Thymus (tissue), 11 donors: ENCODE data around the gene SYMPK. TPM values are rescaled to one million over a fixed set of nuclear protein-coding genes. Genes with fewer than 3 reads are reported as not detected.
A peak's percentile ranks its signal among the peaks of the same experiment; 100 is the strongest.
"Not testable (repeated sequence)": the region's sequence is repeated elsewhere in the genome, so short reads cannot be mapped to it uniquely, and the experiment has no call there.

Source experiments
- DNase-seq, 9 donors: peaks; one replicate each; pipeline ENCODE4 v3.0.0-alpha.2; 2013; ENCODE audit warnings: low spot score in 9 of 9, low read depth in 6 of 9, missing footprints in 1 of 9
- H3K27ac ChIP-seq, 2 donors: one replicate each; pipeline ENCODE4 v1.5.1; 2013; ENCODE audit warnings: control low read depth in 1 of 2, low read depth in 1 of 2, low read length in 1 of 2, mild to moderate bottlenecking in 1 of 2, moderate library complexity in 1 of 2
- H3K27me3 ChIP-seq, 2 donors: one replicate each; pipeline ENCODE4 v1.5.1; 2013; ENCODE audit warnings: low read length in 1 of 2; ENCODE audit not compliant: control insufficient read depth in 2 of 2, insufficient read depth in 1 of 2
- H3K36me3 ChIP-seq, 2 donors: one replicate each; pipeline ENCODE4 v1.5.1; 2013; ENCODE audit warnings: low read length in 1 of 2, mild to moderate bottlenecking in 1 of 2, moderate library complexity in 1 of 2; ENCODE audit not compliant: control insufficient read depth in 2 of 2, insufficient read depth in 2 of 2
- H3K4me1 ChIP-seq, 2 donors: one replicate each; pipeline ENCODE4 v1.5.1; 2013; ENCODE audit warnings: low read length in 2 of 2; ENCODE audit not compliant: control insufficient read depth in 2 of 2, insufficient read depth in 2 of 2
- H3K4me3 ChIP-seq, 2 donors: one replicate each; pipeline ENCODE4 v1.5.1; 2013; ENCODE audit warnings: low read length in 2 of 2, control low read depth in 1 of 2, mild to moderate bottlenecking in 1 of 2
- H3K9me3 ChIP-seq, 2 donors: one replicate each; pipeline ENCODE4 v1.5.1; 2013; ENCODE audit warnings: low read length in 1 of 2, mild to moderate bottlenecking in 1 of 2; ENCODE audit not compliant: control insufficient read depth in 2 of 2, insufficient read depth in 1 of 2
- WGBS: extraction: QIAGEN DNeasy Blood & Tissue Kit; methylation state at CpG from one replicate; pipeline ENCODE4 v1.1.7; 2013; 5-methylcytosine and 5-hydroxymethylcytosine counted together
- polyA plus RNA-seq: library from polyadenylated mRNA; stranded (reverse); fragments of 200-250 nt; gene quantifications from one replicate; pipeline ENCODE4 v1.2.3, GENCODE V29; 2013
- total RNA-seq: library from RNA; stranded (reverse); fragments of 120-200 nt; gene quantifications from one replicate; pipeline ENCODE4 v1.2.4, GENCODE V29; 2013
- donor health status: healthy.

SYMPK gene
- total and polyA plus RNA-seq, 2 donors = 24.5 to 151 TPM

DNA sequence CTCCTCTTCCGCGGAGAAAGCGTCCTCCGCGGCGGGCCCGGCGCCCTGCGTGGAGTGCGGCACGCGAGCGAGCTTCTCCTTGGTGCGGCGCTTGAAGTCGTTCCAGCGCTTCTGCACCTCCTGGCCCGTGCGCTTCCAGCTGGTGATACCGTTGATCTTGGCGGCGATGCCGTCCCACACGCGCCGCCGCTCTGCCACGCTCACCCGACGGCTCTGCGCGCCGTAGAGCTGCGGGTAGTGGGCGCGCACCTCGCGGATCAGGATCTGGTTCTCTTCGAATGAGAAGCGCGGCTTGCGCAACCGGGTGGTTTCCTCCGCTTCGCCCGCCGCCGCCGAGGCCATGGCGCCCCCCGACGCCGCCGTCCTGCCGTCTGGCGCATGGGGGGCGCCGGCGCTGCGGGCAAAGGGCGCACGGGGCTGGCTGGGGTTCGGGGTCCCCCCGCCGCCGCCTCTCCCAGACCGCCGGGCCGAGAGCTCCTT, 38.5 kb upstream of the SYMPK start:
- peak in 1 of 9 donors; percentile 63 for DNase-seq
- H3K4me3 ChIP-seq = peak overlapping the region; percentile 79 to 85
- peaks cover 7 to 18% of the 10 kb centered on the region in 2 donors for H3K4me1 ChIP-seq
- peak overlapping the region in 1 of 2 donors; percentile 37 for H3K27ac ChIP-seq
- H3K36me3 ChIP-seq = peaks cover 10 to 17% of the 10 kb centered on the region in 2 donors
- 20% methylated on average over 69 of the region's 69 CpGs for WGBS
- H3K27me3 ChIP-seq = peaks cover 0 to 11% of the 10 kb centered on the region in 2 donors
- no peaks in the 10 kb centered on the region for H3K9me3 ChIP-seq

DNA sequence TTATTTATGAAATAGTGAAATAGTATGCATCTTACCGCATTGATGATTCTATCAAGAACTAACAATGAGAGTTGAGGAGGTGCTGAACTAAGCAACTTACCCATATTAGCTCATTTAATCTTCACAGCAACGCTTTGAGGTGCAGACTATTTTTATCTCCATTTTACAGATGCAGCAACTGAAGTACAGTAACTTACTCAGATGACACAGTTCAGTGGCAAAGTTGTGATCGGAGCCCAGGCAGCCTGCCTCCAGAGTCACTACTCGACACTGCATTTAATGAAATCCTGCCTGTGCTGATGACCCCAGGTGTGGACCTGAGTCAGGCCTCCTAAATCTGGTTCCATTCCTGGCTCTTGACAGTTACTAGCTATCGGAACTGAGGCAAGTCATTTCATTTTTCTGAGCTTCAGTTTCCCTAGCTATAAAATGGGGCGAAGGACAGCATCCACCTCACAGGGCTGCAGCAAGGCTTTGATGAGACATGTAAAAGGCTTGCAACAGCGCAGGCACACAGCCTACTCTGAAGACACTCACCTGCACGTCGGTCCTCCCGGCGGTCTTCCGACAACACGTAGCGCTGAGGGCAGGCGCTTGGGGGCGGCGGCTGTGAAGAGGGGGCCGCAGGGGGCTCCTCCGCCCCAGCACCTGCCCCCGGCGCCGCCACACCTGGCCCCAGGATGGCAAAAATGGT, 37.9 kb upstream of the SYMPK start:
- WGBS = 90% methylated on average over 22 of the region's 22 CpGs
- Histone ChIP-seq H3K27ac (no peak overlapping the region), H3K4me1 (peaks cover 7 to 18% of the 10 kb centered on the region in 2 donors), H3K27me3 (peaks cover 0 to 11% of the 10 kb centered on the region in 2 donors), H3K9me3 (no peaks in the 10 kb centered on the region), H3K4me3 (peak overlapping the region; percentile 37 to 79), H3K36me3 (peaks cover 10 to 17% of the 10 kb centered on the region in 2 donors)
- DNase-seq = no peak

DNA sequence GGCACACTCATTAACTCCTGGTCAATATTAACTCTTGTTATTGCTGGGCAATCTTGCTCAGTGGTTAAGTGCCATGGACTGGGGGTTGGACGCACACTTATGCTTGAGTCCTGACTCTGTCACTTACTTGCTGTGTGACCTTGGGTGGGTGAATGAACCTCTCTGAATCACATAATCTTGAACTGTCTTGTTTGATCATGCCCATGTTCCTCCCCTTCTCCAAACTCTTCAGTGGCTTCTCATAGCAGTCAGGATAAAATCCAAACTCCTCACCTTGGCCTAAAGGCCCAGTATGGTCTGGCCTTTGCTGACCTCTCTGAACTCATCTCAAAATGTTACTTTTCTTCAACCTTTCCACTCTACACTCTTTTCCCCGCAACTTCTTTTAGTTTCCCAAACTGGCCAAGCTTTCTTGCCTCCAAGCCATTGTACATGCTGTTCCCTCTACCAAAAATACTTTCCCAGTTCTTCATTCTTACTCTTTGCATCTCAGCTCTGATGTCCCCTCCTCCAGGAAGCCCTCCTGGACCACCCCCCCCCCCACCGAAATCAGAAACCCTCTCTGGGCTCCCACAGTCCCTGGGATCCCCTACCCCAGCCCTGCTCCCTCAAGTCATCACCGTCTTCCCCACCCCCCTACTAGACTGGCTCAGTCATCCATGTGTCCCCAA, 37.1 kb upstream of the SYMPK start:
- H3K4me1 ChIP-seq = peaks cover 7 to 18% of the 10 kb centered on the region in 2 donors
- H3K27ac ChIP-seq = no peak overlapping the region
- over 99% methylated on average over 4 of the region's 4 CpGs for WGBS
- peaks cover 18 to 22% of the 10 kb centered on the region in 2 donors for H3K36me3 ChIP-seq
- peaks cover 0 to 5% of the 10 kb centered on the region in 2 donors for H3K27me3 ChIP-seq
- no peak for DNase-seq
- H3K9me3 ChIP-seq = no peaks in the 10 kb centered on the region
- no peak overlapping the region for H3K4me3 ChIP-seq

DNA sequence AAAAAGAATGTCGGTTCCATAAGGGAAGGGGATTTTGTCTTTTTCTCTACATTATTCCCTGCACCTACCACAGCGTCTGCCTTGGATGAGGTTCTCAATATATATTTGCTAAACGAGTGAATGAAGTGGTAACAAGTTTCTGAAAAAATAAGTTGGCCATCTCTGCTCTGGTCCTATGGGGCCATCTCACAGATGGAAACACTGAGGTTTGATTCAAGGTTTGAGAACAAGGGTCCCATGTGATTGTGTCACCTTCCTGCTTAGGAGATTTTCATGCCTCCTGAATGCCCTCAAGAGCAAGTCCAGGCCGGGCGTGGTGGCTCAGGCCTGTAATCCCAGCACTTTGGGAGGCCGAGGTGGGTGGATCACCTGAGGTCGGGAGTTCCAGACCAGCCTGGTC, 36.3 kb upstream of the SYMPK start:
- Histone ChIP-seq H3K4me3 (no peak overlapping the region), H3K27ac (no peak overlapping the region), H3K4me1 (peaks cover 7 to 18% of the 10 kb centered on the region in 2 donors), H3K36me3 (peaks cover 21 to 22% of the 10 kb centered on the region in 2 donors), H3K27me3 (peaks cover 0 to 4% of the 10 kb centered on the region in 2 donors), H3K9me3 (no peaks in the 10 kb centered on the region)
- 96% methylated on average over 7 of the region's 7 CpGs for WGBS
- DNase-seq = no peak

DNA sequence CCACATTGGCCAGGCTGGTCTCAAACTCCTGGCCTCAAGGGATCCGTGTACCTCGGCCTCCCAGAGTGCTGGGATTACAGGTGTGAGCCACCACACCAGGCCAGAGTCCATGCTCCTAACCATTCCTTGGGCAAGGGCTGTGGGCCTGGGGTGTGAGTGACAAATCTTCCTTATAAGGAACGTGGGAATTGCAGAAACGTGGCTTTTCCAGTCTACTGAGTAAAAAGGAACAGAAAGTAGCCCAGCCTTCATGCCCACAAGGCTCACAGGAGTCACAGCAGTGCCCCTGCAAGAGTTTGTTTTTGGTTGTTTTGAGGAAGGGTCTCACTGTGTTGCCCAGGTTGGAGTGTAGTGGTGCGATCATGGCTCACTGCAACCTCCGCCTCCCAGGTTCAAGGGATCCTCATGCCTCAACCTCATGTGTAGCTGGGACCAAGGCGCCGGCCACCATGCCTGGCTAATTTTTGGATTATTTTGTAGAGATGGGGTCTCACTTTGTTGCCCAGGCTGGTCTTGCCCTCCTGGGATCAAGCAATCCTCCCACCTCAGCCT, 34.4 kb upstream of the SYMPK start:
- no peak for DNase-seq
- peaks cover 24 to 25% of the 10 kb centered on the region in 2 donors for H3K36me3 ChIP-seq
- WGBS = 98% methylated on average over 8 of the region's 8 CpGs
- H3K9me3 ChIP-seq = no peaks in the 10 kb centered on the region
- no peak overlapping the region for H3K27ac ChIP-seq
- H3K4me3 ChIP-seq = no peak overlapping the region
- peaks cover 0 to 4% of the 10 kb centered on the region in 2 donors for H3K27me3 ChIP-seq
- H3K4me1 ChIP-seq = peaks cover 2 to 12% of the 10 kb centered on the region in 2 donors

DNA sequence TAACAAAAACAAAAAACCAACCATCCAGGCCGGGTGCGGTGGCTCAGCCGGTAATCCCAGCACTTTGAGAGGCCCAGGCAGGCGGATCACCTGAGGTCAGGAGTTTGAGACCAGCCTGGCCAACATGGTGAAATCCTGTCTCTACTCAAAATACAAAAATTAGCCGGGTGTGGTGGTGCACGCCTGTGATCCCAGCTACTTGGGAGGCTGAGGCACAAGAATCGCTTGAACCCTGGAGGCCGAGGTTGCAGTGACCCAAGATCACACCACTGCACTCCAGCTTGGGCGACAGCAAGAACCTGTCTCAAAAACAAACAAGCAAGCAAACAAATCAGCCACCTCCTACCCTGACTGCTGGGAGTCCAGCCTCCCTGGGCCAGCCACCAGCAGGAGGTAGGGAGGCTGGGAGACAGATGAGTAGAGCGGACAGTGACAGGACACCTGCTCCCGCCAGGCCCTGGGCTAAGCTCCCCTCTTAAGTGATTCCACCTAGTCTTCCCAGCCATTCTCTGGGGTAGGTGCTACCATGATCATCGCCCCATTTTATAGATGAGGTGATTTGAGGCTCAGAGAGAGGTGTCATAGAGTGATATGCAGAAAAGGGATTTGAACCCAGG, 33.1 kb upstream of the SYMPK start:
- 99% methylated on average over 12 of the region's 12 CpGs for WGBS

DNA sequence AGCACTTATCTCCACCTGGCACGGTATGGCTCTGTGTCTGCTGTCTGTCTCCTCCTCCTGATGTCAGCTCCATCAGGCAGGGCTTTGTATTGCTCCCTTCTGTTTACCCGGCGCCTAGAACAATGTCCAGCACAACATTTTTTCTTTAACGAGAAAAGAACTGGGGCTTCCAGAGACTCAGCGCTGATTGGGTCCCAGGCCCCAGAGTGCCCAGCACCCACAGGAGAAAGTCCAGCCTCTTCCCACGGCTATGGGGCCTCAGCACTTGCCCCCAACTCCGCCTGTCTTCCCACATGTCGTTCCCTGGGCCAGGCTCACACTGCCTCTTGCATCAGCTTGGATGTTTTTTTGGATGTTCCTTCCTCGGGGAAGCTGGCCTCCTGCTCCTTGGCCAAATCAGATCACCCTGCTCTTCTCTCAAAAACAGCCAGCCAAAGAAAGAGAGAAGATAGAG, 32.6 kb upstream of the SYMPK start:
- WGBS = 96% methylated on average over 9 of the region's 9 CpGs

More for the DNA sequence above, 33.1 kb upstream of the SYMPK start:
- H3K36me3 ChIP-seq = peaks cover 26% of the 10 kb centered on the region in 2 donors
- DNase-seq, H3K27ac ChIP-seq, H3K9me3 ChIP-seq, H3K4me1 ChIP-seq, H3K27me3 ChIP-seq, H3K4me3 ChIP-seq: not testable (repeated sequence)

DNA sequence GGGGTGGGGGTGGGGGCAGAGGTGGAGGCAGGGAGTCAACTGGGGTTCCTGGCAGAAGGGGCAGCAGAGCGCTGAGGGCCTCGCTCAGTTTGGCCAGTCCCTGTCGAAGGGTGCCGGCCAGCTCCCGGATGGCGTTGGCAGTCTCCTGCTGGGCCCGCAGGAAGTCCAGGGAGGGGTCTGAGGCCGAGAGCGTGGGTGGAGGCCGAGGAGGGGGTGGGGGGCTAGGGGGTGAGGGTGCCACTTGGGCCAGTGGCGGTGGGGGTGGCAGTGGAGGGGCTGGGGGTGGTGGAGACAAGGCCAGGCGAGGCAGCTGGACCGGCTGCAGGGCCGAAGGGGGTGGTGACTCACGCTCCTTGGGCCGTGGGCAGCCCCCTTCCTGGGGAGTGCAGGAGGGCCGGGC, 27.9 kb upstream of the SYMPK start:
- WGBS = 97% methylated on average over 17 of the region's 17 CpGs
- no peaks in the 10 kb centered on the region for H3K9me3 ChIP-seq
- H3K27ac ChIP-seq = no peak overlapping the region
- peaks cover 0 to 12% of the 10 kb centered on the region in 2 donors for H3K4me1 ChIP-seq
- H3K27me3 ChIP-seq = no peaks in the 10 kb centered on the region
- DNase-seq = no peak
- peaks cover 9 to 27% of the 10 kb centered on the region in 2 donors for H3K36me3 ChIP-seq
- no peak overlapping the region for H3K4me3 ChIP-seq

More for the DNA sequence above, 32.6 kb upstream of the SYMPK start:
- Histone ChIP-seq H3K27me3 (no peaks in the 10 kb centered on the region), H3K27ac (no peak overlapping the region), H3K4me3 (no peak overlapping the region), H3K36me3 (peaks cover 26 to 30% of the 10 kb centered on the region in 2 donors), H3K4me1 (peaks cover 0 to 2% of the 10 kb centered on the region in 2 donors), H3K9me3 (no peaks in the 10 kb centered on the region)
- DNase-seq = no peak
